ENCODE data around the gene IFFO2.

GRCh38 chr1:18870957-18871356, 85.5 kb downstream of the IFFO2 start:
- TF ChIP-seq CTCF (IDR thresholded peaks at IDR 0.05): no peak
- no peak for TF ChIP-seq POLR2A (IDR thresholded peaks at IDR 0.05)

Data from esophagus squamous epithelium (tissue), 4 donors.